ENCODE data around the gene MACROD2.

DNA sequence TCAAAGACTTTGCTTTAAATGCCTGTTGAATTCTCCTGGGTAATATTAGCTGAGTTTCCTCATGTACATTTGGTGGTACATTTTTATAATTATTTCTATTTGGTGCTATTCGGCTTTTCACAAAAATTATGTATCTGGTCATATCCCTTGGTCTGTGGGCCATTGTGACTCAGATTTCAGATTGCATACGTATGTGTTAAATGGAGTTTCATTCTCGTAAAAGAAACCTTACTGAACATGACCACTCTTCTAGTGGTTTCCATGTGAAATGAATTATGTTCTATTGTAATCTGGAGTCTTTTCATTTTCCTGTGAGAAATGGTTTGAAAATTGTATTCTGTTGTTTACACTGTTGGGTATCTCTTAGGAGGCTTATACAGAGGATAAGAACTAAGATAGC lies 728.3 kb downstream of the MACROD2 start:
- TF ChIP-seq EZH2 (IDR thresholded peaks at IDR 0.05; ENCODE audit: insufficient read depth, low read length), result no peak
- TF ChIP-seq, protein P1, sequence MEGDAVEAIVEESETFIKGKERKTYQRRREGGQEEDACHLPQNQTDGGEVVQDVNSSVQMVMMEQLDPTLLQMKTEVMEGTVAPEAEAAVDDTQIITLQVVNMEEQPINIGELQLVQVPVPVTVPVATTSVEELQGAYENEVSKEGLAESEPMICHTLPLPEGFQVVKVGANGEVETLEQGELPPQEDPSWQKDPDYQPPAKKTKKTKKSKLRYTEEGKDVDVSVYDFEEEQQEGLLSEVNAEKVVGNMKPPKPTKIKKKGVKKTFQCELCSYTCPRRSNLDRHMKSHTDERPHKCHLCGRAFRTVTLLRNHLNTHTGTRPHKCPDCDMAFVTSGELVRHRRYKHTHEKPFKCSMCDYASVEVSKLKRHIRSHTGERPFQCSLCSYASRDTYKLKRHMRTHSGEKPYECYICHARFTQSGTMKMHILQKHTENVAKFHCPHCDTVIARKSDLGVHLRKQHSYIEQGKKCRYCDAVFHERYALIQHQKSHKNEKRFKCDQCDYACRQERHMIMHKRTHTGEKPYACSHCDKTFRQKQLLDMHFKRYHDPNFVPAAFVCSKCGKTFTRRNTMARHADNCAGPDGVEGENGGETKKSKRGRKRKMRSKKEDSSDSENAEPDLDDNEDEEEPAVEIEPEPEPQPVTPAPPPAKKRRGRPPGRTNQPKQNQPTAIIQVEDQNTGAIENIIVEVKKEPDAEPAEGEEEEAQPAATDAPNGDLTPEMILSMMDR (IDR thresholded peaks at IDR 0.05; ENCODE audit: insufficient read depth, low read depth, low read length), result no peak
